Colonic mucosa (tissue), 4 donors: ENCODE data around the gene BARX1. TPM values are rescaled to one million over a fixed set of nuclear protein-coding genes. Genes with fewer than 3 reads are reported as not detected.

ENCODE experiments used
- DNase-seq: peaks from one replicate; pipeline ENCODE4 v3.0.0-alpha.2; 2020
- H3K27ac ChIP-seq: fragments of 200-600 bp; one replicate; pipeline ENCODE4 v1.8.0; 2021
- H3K27me3 ChIP-seq: fragments of 200-600 bp; one replicate; pipeline ENCODE4 v1.8.0; 2021
- H3K36me3 ChIP-seq: fragments of 200-600 bp; one replicate; pipeline ENCODE4 v1.8.0; 2021
- H3K4me1 ChIP-seq: fragments of 200-600 bp; one replicate; pipeline ENCODE4 v1.8.0; 2021; ENCODE audit warnings: mild to moderate bottlenecking
- H3K4me3 ChIP-seq: fragments of 200-600 bp; one replicate; pipeline ENCODE4 v1.8.0; 2021
- H3K9ac ChIP-seq, 2 donors: one replicate each; pipeline ENCODE4 v1.7.0; 2013; ENCODE audit warnings: control low read depth in 2 of 2, low read depth in 2 of 2, low read length in 2 of 2
- H3K9me3 ChIP-seq: fragments of 200-600 bp; one replicate; pipeline ENCODE4 v1.8.0; 2021
- intact Hi-C: fragments of 100-400 bp; cut with DNase I; formaldehyde crosslinking; loops from one replicate; pipeline ENCODE4 v1.14.1; 2022
- total RNA-seq, 2 donors: library from RNA; stranded (reverse); fragmentation: NEBNext Ultra II Directional in 1 of 2; extraction: Animal tissue kit (Norgen Biotek cat#: 25700) in 1 of 2; gene quantifications; one replicate each; pipeline ENCODE4 v1.2.1, GENCODE V29; 2021
- TF ChIP-seq, protein P1 (sequence below): fragments of 200-600 bp; IDR thresholded peaks from one replicate; pipeline ENCODE4 v1.8.0; 2022; ENCODE audit warnings: antibody characterized with exemption, mild to moderate bottlenecking
- donor health status: healthy.
- donor health status: DM: no; HTN: no; CAD: no.
- donor health status: DM: no; HTN: no; CAD: no.

Gene BARX1
- total RNA-seq, 2 donors from 2014 or later = not detected

DNA sequence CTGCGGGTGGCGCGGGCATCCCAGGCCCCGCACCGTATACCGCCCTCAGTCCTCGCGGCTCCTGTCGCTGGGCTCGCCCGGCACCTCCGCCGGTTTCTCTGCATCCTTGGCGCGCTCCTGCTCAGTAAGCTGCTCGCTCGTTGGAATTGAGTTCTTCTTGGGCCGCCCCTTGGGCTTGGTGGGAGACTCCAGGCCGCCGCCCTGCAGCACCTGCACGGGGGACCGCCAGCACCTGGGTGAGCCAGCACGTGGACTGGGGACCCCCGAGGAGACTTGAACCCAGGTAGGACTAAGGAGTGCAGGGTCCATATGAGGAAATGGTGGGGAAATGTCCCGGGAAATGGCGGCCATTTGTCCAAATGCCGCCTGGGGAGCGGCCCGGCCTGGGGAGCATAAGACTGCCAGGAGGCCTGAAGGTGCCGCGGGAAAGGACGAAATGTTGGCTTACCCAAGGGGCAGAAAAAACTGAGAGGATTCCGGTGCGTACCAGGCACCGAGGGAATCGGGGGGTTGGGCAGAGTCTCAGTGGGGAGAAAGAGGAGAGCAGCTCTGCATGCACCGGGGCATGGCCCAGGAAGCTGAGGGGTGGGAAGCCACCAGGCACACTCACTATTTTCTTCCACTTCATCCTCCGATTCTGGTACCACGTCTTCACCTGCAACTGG is 2.9 kb downstream of the BARX1 start:
- no peak overlapping the region for H3K27ac ChIP-seq

GRCh38 chr9:93951655-93952118 is 3.5 kb downstream of the BARX1 start:
- Histone ChIP-seq H3K36me3 (no peaks in the 10 kb centered on the region), H3K27me3 (peaks cover 96% of the 10 kb centered on the region), H3K9me3 (no peaks in the 10 kb centered on the region), H3K27ac (no peak overlapping the region), H3K9ac (peak overlapping the region in 1 of 2 donors; percentile 12), H3K4me3 (peak overlapping the region; percentile 28), H3K4me1 (peaks cover 16% of the 10 kb centered on the region)
- TF ChIP-seq, protein P1, sequence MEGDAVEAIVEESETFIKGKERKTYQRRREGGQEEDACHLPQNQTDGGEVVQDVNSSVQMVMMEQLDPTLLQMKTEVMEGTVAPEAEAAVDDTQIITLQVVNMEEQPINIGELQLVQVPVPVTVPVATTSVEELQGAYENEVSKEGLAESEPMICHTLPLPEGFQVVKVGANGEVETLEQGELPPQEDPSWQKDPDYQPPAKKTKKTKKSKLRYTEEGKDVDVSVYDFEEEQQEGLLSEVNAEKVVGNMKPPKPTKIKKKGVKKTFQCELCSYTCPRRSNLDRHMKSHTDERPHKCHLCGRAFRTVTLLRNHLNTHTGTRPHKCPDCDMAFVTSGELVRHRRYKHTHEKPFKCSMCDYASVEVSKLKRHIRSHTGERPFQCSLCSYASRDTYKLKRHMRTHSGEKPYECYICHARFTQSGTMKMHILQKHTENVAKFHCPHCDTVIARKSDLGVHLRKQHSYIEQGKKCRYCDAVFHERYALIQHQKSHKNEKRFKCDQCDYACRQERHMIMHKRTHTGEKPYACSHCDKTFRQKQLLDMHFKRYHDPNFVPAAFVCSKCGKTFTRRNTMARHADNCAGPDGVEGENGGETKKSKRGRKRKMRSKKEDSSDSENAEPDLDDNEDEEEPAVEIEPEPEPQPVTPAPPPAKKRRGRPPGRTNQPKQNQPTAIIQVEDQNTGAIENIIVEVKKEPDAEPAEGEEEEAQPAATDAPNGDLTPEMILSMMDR = no peak
- intact Hi-C loops = no loop called here
- DNase-seq = no peak

More for the DNA sequence above, 2.9 kb downstream of the BARX1 start:
- Histone ChIP-seq H3K4me3 (no peak overlapping the region), H3K36me3 (no peaks in the 10 kb centered on the region), H3K4me1 (peaks cover 16% of the 10 kb centered on the region), H3K27me3 (peaks cover 96% of the 10 kb centered on the region), H3K9me3 (no peaks in the 10 kb centered on the region), H3K9ac (no peak overlapping the region)
- DNase-seq = no peak
- TF ChIP-seq, protein P1 = no peak
- intact Hi-C loops = no loop called here

DNA sequence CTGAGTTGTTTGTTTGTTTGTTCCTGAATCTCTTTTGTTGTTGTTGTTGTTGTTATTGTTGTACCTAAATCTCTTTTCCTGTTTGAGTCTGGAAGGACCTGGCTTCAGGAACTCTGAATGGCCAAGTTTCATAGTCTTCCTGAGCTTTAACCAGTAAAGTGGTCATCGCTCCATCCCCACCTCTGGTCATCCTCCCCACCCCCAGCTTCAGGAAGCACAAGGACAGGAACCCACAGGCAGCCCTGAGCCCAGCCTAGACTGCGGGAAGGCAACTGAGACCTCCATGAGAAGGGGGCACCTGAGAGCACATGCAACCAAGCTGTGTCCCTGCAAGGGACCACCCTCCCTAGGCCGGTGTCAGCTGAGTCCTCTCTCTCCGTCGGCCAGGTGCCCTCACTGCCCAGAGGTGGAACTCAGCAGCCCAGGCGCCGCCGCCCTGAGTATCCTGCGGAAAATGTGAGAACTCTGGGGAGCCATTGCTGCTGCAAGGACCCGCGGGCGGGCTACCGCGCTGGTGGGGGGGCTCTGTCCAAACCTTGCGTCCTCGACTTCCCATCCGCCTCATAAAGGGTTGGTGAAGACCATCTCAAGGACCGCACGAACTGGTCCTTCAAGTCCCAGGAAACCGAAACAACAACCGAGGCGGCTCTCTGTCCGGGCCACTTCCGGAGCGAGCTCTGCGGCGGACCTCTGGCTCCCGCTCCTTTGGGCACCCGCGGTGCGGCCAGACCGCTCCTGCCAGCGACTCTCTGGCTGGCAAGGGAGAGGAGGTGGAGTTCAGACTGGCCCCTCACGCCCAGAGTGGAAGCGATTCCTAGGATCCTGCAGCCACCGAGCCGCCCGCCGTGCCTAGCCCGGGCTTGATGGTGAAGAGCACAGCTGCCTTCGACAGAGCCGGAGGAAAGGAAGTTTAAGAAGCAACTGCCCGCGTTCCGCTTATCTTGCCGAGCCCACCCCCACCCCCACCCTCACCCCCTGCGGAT is 4.2 kb downstream of the BARX1 start:
- intact Hi-C loops = no loop called here
- no peak overlapping the region for H3K9ac ChIP-seq
- peak; percentile 32 for DNase-seq
- H3K4me1 ChIP-seq = peaks cover 16% of the 10 kb centered on the region
- H3K4me3 ChIP-seq = peak overlapping the region; percentile 28
- H3K27ac ChIP-seq = no peak overlapping the region
- H3K9me3 ChIP-seq = no peaks in the 10 kb centered on the region
- H3K36me3 ChIP-seq = no peaks in the 10 kb centered on the region
- peaks cover 96% of the 10 kb centered on the region for H3K27me3 ChIP-seq
- TF ChIP-seq, protein P1 = no peak

DNA sequence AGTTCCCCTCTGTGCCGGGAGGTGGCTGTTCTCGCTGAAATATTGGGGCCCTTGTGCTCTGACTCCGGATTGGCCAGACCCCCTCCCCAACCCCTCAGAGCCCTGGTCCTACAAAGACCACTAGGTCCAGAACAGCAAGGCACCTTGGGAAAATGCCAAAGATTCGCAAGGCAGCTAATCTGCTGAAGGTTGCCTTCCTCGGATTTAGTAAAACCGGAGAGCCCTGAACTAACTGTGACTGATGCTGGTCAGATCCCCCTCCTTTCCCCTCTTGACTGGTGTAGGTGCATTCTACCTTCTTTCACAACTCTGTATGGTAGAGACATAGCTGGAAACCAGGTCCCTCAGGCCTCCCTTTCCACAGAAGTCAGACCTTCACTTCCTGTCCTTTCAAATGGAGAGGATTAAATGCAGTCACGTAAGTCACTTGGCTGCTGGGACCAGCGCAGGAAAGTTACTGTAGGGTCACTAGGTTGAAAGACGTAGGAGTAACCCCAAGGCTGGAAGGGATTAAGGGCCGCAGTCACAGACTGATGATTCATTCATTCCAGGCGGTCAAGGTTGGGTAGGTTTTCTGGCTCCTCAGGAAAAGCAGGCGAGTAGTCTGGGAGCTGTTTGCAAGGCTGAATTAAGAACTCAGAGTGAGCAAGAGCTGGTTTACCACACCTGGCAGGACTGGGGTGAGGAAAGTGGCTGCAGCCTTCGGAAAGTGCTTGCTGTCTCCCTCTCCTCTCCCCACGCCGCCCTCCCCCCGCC is 5.3 kb downstream of the BARX1 start:
- H3K36me3 ChIP-seq = no peaks in the 10 kb centered on the region
- H3K4me3 ChIP-seq = no peak overlapping the region
- H3K27me3 ChIP-seq = peaks cover 99% of the 10 kb centered on the region
- H3K9me3 ChIP-seq = no peaks in the 10 kb centered on the region
- no peak overlapping the region for H3K27ac ChIP-seq
- H3K4me1 ChIP-seq = peaks cover 16% of the 10 kb centered on the region
- no peak overlapping the region for H3K9ac ChIP-seq
- TF ChIP-seq, protein P1 = no peak
- intact Hi-C loops = no loop called here
- DNase-seq = no peak
